Progenitor cell of endocrine pancreas (in vitro differentiated cells): Measurements from ENCODE around the gene SMIM36. TPM values are rescaled to one million over a fixed set of nuclear protein-coding genes. Genes with fewer than 3 reads are reported as not detected.
"Not testable (repeated sequence)": the region's sequence is repeated elsewhere in the genome, so short reads cannot be mapped to it uniquely, and the experiment has no call there.

Source experiments
- DNase-seq: peaks from one replicate; pipeline ENCODE4 v3.0.0; 2021; ENCODE audit warnings: low spot score; ENCODE audit not compliant: unreplicated experiment
- H3K27ac Mint-ChIP-seq: 2 replicates; pipeline ENCODE4 v1.8.0; 2021; ENCODE audit warnings: mild to moderate bottlenecking, moderate library complexity, mixed read lengths
- H3K27me3 Mint-ChIP-seq: 2 replicates; pipeline ENCODE4 v1.8.0; 2021; ENCODE audit warnings: mixed read lengths
- H3K36me3 Mint-ChIP-seq: 2 replicates; pipeline ENCODE4 v1.8.0; 2022; ENCODE audit warnings: mixed read lengths; ENCODE audit not compliant: insufficient read depth
- H3K4me1 Mint-ChIP-seq: 2 replicates; pipeline ENCODE4 v1.8.0; 2021; ENCODE audit warnings: low read depth, mixed read lengths
- H3K4me3 Mint-ChIP-seq: 2 replicates; pipeline ENCODE4 v1.8.0; 2021; ENCODE audit warnings: low read depth, mild to moderate bottlenecking, moderate library complexity, mixed read lengths
- H3K9me3 Mint-ChIP-seq: 2 replicates; pipeline ENCODE4 v1.8.0; 2021; ENCODE audit warnings: low read depth, mixed read lengths
- total RNA-seq: library from RNA; stranded (reverse); gene quantifications from 2 replicates; pipeline ENCODE4 v1.2.1, GENCODE V29; 2021
- TF ChIP-seq, protein P1 (sequence below): fragments of 200-600 bp; sonication (generic); IDR thresholded peaks from one replicate; pipeline ENCODE4 v1.5.0; 2021; ENCODE audit warnings: antibody characterized with exemption, mild to moderate bottlenecking; ENCODE audit not compliant: unreplicated experiment

SMIM36 gene
- total RNA-seq, 1 donor from 2014 or later = not detected

DNA sequence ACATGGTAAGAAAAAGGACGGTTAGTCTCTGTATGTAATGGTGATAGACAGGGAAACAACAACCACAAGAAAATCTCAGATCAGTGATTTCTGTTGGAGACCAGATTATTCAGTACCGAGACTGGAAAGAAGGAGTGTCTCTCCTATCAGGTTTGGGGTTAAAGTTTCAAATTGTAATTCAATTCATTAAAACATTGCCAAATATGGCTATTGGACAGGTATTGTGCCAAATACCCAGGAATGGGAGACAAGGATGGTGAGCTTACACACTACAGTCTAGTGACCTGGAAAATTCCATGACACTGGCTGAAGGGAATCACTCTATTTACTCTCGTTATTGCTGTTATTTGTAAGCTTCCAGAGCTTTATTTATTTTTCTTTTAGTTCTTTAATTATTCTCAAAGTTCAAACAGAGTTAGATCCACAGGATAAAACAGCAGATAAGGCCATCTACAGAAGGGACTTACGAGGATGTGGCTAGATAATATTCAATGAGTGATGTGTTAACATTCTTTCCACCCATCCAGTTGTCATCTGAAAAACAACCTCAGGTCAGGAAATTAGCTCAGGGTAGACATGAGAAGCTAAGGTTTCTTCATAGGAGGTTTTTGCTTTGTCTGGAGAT lies 64.6 kb downstream of the SMIM36 start:
- H3K4me1 Mint-ChIP-seq = peaks cover 17% of the 10 kb centered on the region
- H3K9me3 Mint-ChIP-seq = peaks cover 3% of the 10 kb centered on the region
- no peaks in the 10 kb centered on the region for H3K36me3 Mint-ChIP-seq
- H3K27ac Mint-ChIP-seq = no peak overlapping the region
- DNase-seq = no peak
- H3K27me3 Mint-ChIP-seq = peaks cover 3% of the 10 kb centered on the region
- TF ChIP-seq, protein P1, sequence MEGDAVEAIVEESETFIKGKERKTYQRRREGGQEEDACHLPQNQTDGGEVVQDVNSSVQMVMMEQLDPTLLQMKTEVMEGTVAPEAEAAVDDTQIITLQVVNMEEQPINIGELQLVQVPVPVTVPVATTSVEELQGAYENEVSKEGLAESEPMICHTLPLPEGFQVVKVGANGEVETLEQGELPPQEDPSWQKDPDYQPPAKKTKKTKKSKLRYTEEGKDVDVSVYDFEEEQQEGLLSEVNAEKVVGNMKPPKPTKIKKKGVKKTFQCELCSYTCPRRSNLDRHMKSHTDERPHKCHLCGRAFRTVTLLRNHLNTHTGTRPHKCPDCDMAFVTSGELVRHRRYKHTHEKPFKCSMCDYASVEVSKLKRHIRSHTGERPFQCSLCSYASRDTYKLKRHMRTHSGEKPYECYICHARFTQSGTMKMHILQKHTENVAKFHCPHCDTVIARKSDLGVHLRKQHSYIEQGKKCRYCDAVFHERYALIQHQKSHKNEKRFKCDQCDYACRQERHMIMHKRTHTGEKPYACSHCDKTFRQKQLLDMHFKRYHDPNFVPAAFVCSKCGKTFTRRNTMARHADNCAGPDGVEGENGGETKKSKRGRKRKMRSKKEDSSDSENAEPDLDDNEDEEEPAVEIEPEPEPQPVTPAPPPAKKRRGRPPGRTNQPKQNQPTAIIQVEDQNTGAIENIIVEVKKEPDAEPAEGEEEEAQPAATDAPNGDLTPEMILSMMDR = no peak
- H3K4me3 Mint-ChIP-seq = no peak overlapping the region

- not testable (repeated sequence) for H3K4me3 Mint-ChIP-seq, H3K36me3 Mint-ChIP-seq, H3K9me3 Mint-ChIP-seq, H3K27ac Mint-ChIP-seq, H3K27me3 Mint-ChIP-seq, DNase-seq
- peaks cover 17% of the 10 kb centered on the region for H3K4me1 Mint-ChIP-seq
Measured at GRCh38 chr17:55446004-55446403, 65.2 kb downstream of the SMIM36 start.

- Mint-ChIP-seq H3K9me3 (peaks cover 3% of the 10 kb centered on the region), H3K4me1 (peaks cover 17% of the 10 kb centered on the region), H3K36me3 (no peaks in the 10 kb centered on the region), H3K27me3 (peaks cover 3% of the 10 kb centered on the region), H3K4me3 (no peak overlapping the region), H3K27ac (no peak overlapping the region)
- TF ChIP-seq, protein P1 = no peak
- no peak for DNase-seq
Measured at GRCh38 chr17:55444471-55445441, 66.5 kb downstream of the SMIM36 start.

DNA sequence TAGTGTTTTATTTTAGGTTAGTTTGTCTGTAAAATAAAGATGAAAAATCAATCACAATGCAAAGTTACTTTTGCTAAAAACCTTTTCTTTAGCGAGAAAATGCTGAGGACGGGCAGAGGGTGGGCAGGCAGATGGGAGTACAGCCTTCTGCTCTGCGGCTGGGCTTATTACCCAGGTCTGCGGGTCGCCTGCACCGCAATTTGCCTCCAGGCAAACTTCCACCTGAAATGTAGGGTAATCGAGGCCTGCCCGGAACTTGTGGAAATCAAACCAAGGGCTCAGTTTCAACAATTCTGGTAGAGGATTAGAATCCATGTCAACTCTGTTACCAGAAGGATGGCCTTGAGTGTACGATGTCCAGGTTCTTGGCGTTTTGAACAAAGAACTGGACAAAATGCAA lies 67.3 kb downstream of the SMIM36 start:
- Mint-ChIP-seq H3K27ac (no peak overlapping the region), H3K27me3 (peaks cover 3% of the 10 kb centered on the region)

DNA sequence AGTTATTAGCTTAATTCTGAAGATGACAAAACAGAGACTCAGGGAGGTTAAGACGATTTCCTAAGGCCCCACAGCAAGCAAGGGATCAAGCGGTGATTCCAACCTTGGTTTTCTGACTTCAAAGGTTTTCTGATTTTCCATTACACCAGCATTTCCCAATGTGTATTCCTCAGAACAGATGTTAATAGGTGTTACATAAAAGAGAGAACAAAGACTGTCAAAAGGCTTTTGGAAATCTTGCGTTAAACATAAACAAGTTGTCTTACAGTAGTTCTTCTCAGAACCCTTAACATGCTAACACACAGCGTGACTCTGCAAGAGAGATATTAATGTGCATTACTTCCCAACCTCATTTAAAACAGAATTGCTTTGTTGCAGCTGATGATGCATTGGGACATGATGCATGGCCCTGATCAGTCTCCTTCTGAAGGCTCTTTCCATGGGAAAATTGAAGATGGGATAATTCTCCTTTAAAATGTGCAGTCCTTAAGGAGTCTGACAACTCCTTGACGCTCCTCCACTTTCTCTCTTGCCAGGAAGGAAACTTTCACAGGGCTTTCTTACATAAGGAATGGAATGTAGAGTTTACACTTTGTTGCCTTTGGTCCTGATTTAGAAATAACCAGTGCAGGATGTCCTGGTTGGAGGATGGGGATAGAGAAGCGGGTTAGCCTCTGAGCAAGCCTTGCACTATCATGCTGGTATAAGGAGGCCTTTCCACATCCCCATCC lies 68.1 kb downstream of the SMIM36 start:
- no peak overlapping the region for H3K4me3 Mint-ChIP-seq
- no peak for DNase-seq
- no peaks in the 10 kb centered on the region for H3K36me3 Mint-ChIP-seq
- peaks cover 3% of the 10 kb centered on the region for H3K9me3 Mint-ChIP-seq
- peaks cover 3% of the 10 kb centered on the region for H3K27me3 Mint-ChIP-seq
- TF ChIP-seq, protein P1 = no peak
- no peak overlapping the region for H3K27ac Mint-ChIP-seq
- H3K4me1 Mint-ChIP-seq = peaks cover 17% of the 10 kb centered on the region

More for the DNA sequence above, 67.3 kb downstream of the SMIM36 start:
- TF ChIP-seq, protein P1 = no peak
- Mint-ChIP-seq H3K9me3 (peaks cover 3% of the 10 kb centered on the region), H3K36me3 (no peaks in the 10 kb centered on the region), H3K4me3 (no peak overlapping the region), H3K4me1 (peaks cover 17% of the 10 kb centered on the region)
- no peak for DNase-seq
